GM12891 (cell line): ENCODE measurements around the gene USP22.
A peak's percentile ranks its signal among the peaks of the same experiment; 100 is the strongest.
"Not testable (repeated sequence)": the region's sequence is repeated elsewhere in the genome, so short reads cannot be mapped to it uniquely, and the experiment has no call there.

Source experiments
- DNase-seq: peaks from one replicate; pipeline ENCODE4 v3.0.0; 2011; ENCODE audit warnings: low spot score; ENCODE audit not compliant: insufficient read length
- FAIRE-seq: peaks from 2 replicates; lab custom pipeline; 2011; peaks lifted over from hg19 to GRCh38; lab: Jason Lieb, UNC
- PAX5 ChIP-seq: IDR thresholded peaks from 2 replicates; pipeline ENCODE4 v1.6.1; 2011; ENCODE audit warnings: low read length, moderate library complexity, mild to moderate bottlenecking; ENCODE audit not compliant: insufficient read depth, severe bottlenecking
- POLR2A ChIP-seq: IDR thresholded peaks from 2 replicates; pipeline ENCODE4 v1.6.1; 2011; ENCODE audit warnings: low read depth, low read length, control low read depth
- POLR2AphosphoS5 ChIP-seq: IDR thresholded peaks from 2 replicates; pipeline ENCODE4 v1.6.1; 2011; ENCODE audit warnings: low read depth, low read length, control low read depth
- POU2F2 ChIP-seq: IDR thresholded peaks from 2 replicates; pipeline ENCODE4 v1.6.1; 2011; ENCODE audit warnings: low read depth, mild to moderate bottlenecking, control low read depth, low read length, moderate library complexity
- SPI1 ChIP-seq: IDR thresholded peaks from 2 replicates; pipeline ENCODE4 v1.6.1; 2011; ENCODE audit warnings: low read depth, low read length, control low read depth
- TAF1 ChIP-seq: IDR thresholded peaks from 2 replicates; pipeline ENCODE4 v1.6.1; 2011; ENCODE audit warnings: low read depth, low read length, control low read depth

The USP22 gene

DNA sequence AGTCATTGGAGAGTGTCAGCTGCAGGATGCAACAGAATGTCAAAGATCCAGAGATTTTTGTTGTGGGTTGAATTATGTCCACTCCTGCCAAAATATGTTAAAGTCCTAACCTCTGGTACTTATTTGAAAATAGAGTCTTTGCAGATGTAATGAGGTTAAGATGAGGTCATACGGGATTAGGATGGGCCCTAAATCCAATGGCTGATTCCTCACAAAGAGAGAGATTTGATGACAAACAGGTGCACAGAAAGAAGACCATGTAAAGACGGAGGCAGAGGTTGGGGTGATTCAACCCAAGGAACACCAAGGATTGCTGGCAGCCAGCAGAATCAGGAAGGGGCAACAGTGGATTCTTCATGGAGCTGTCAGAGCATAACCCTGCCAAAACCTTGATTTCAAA, 34.5 kb upstream of the USP22 start:
- no peak for DNase-seq
- TF ChIP-seq POLR2A (no peak), TAF1 (no peak)
- FAIRE-seq: no peak

DNA sequence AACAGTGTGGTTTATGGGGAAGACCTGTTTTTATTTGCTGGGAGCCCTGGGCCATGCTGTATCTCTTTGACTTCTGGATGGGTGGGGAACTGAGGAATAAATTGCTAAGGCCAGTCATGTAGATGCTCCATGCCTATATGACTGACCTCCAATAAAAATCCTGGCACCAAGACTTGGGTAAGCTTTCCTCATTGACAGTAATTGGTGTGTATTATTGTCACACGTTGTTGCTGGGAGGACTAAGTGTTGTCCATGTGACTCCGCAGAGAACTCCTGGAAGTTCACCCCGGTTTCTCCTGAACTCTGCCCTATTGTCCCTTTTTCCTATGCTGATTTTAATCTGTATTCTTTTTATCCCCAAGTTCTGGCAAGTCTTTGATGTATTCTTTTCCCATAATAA, 33.4 kb upstream of the USP22 start:
- FAIRE-seq: no peak
- no peak for DNase-seq
- TF ChIP-seq POLR2AphosphoS5: no peak
- no peak for TF ChIP-seq PAX5
- TF ChIP-seq SPI1: no peak
- no peak for TF ChIP-seq POLR2A
- TF ChIP-seq TAF1: no peak

DNA sequence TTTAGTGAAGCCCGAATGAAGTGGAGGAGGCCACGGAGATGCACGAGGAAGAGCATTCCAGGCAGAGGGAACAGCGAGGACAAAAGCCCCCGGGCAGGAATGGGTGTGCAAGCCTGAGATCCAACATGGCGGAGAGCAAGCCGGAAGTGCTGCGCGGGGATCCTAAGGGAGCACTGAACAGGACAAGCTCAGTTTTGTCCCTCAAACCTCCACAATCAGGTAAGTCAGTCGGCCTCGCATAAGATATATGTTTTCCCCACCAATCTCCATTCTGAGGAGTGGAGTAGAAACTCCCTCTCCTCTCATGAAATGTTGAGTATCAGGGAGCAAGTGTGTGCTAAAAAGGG, 32.9 kb upstream of the USP22 start:
- FAIRE-seq (no peak), DNase-seq (no peak)
- no peak for TF ChIP-seq POU2F2

DNA sequence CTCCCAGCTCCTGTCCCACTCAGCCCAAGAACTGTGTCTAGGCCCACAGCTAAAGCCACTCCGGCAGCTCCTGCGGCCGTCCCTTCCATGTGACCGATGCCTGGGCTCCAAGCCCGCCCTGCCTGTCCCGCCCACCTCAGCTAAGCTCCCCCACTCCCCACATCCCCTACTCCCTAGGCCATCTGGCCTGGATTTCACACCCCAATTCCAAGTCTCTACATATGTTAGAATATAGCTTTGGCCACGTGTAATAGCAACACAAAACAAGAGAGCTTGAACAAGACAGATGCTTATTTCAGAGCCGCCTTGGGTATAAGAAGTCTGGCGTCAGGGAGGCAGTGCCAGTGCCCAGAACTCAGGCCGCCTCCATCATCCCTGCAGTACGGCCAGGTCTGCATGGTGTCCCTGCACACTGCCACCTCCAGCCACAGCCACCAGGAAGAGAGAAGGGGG, 30.0 kb upstream of the USP22 start:
- FAIRE-seq (no peak), DNase-seq (no peak)
- no peak for TF ChIP-seq PAX5
- TF ChIP-seq POU2F2: no peak
- no peak for TF ChIP-seq POLR2A

DNA sequence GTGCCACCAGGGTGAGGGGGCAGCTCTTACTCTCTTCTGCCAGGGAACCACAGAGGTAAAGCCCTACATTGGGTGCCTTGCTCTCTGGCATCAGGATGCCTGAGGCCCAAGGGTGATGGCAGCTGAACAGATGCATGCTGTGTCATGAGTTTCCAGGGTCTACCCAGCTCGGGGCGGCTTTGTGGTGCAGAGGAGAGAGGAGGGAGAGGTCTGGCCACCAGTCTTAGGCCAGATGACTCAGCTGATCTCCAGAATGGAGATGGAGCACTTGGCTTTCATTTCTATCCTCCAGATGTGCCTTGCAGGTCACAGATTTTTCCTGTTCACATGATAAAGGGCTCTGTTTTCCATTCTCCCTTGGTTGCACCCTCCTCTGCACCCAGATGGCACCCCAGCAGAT, 23.6 kb upstream of the USP22 start:
- no peak for DNase-seq
- FAIRE-seq: no peak
- TF ChIP-seq TAF1 (no peak), PAX5 (no peak), POU2F2 (no peak), SPI1 (no peak)

DNA sequence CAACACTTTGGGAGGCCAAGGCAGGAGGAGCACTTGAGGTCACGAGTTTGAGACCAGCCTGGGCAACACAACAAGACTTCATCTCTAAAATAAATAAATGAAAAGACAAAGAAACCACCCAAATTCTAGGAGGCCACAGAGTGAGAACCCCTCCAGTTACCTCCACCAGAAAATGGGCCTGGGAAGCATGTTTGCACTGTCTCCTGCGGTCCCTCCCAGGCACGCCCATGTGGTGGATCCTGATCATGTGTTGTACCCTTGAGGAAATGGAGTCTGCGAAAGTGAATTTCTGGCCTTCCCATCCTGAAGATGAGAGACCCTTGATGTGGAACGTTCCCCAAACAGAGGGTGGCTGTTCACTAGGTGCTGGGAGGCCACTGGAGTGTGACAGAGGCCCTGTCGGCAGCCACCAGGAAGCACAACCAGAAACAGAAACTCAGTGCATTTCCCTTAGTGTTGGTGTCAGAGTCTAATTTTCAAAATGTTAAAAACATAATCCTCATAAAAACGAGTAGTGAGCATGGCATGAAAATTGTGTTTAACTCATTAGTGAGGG, 19.2 kb upstream of the USP22 start:
- DNase-seq (peak; percentile 53), FAIRE-seq (peak; percentile 87)
- TF ChIP-seq POLR2AphosphoS5 (no peak), POU2F2 (no peak), SPI1 (no peak), PAX5 (peak; percentile 90)

DNA sequence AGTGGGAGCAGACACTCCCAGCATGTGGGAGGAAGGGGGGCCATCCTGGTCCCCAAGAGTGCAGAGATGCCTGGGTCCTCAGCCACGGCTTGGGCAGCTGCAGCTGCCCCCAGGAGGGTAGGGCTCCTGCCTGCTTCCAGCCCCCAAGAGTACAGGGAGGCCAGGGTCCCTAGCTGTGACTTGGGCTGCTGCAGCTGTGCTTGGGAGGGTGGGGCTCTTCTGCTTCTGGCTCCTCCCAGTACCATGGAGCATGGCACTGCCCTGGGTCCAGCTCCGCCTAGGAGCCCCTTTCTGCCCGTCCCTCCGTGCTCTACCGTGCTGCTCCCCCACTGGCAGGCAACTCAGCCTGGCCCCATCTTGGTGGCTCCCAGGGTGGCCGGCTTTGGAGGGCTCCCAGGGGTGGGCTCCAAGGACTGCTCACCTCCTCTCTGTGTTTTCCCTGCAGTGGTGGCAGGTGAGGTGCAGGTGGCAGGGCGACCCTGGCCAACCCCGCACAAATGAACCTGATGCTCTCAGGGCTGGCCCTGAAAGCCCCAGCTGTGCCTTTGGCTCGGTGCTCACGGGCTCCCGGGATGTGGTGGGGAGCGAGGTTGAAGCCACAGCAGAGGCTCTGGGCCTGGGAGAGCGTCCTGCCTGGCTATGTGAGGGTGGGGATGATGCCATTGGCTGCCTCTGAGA, 18.5 kb upstream of the USP22 start:
- DNase-seq (no peak), FAIRE-seq (peak; percentile 43)
- no peak for TF ChIP-seq POLR2A
- TF ChIP-seq PAX5: no peak
- TF ChIP-seq SPI1: no peak
- TF ChIP-seq TAF1: no peak
- no peak for TF ChIP-seq POLR2AphosphoS5
- TF ChIP-seq POU2F2: no peak

DNA sequence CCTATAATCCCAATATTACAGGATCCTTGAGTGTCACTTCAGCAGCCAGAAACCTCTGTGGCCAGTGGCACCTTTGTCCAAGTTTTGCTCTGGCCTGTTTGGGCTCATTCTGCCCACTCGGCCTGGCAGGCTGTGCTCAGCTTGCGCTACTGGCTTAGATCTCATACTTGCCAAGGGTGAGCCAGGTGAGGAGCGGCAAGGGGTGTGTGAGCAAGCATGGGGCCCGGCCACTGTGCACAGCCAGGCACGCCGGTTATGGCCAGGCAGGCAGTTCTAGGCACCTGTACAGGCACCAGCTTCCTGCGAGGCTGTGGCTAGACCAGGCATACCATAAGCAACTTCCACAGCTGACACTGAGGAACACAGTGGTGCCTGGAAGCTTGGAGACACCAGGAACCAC, 16.9 kb upstream of the USP22 start:
- TF ChIP-seq POU2F2 (no peak), SPI1 (no peak), POLR2AphosphoS5 (no peak), POLR2A (no peak), PAX5 (no peak), TAF1 (no peak)
- FAIRE-seq: no peak
- no peak for DNase-seq

DNA sequence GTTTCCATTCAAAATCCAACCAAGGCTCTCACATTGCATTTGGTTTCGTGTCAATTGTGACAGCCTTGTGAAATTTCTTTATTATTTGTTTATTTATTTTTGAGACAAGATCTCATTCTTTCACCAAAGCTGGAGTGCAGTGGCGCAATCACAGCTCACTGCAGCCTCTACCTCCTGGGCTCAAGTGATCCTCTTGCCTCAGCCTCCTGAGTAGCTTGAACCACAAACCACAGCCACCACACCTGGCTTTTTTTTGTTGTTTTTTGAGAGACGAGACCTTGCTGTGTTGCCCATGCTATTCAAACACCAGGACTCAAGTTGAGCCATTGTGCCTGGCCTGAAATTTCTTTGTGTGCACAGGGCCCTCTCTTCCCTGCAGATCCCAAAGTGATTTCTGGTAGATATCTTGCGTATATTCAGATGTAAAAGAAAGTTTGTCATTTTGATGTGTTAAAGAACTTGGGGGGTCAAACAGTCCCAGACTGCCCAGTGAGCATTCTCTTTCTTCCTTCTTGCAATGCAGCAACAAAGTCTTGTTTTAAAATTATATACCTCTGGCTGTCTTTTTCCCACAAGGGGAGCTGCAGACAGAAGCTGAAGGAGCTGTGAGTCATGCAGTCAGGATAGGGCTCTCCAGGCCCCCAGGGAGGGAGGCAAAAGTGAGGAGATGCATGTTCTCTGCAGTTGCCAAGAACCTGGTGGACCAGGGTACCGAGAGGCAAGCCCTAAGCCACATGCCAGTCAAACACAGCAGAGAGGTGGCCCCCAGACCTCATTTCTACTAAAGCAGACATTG, 15.5 kb upstream of the USP22 start:
- no peak for FAIRE-seq
- TF ChIP-seq SPI1: no peak
- TF ChIP-seq TAF1: no peak
- TF ChIP-seq POLR2A: no peak
- no peak for DNase-seq

DNA sequence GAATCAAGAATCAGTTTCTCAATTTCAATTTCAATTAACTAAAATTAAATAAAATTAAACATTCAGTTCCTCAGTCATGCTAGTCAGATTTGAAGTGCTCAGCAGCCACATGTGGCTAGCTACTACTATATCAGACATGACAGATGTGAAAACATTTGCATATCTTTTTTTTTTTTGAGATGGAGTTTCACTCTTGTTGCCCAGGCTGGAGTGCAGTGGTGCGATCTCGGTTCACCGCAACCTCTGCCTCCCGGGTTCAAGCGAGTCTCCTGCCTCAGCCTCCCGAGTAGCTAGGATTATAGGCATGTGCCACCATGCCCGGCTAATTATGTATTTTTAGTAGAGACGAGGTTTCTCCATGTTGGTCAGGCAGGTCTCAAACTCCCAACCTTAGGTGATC, 10.2 kb upstream of the USP22 start:
- not testable (repeated sequence) for DNase-seq
- FAIRE-seq: peak; percentile 40
- peak; percentile 55; the same call in 1 of the 2 replicates for TF ChIP-seq POU2F2

DNA sequence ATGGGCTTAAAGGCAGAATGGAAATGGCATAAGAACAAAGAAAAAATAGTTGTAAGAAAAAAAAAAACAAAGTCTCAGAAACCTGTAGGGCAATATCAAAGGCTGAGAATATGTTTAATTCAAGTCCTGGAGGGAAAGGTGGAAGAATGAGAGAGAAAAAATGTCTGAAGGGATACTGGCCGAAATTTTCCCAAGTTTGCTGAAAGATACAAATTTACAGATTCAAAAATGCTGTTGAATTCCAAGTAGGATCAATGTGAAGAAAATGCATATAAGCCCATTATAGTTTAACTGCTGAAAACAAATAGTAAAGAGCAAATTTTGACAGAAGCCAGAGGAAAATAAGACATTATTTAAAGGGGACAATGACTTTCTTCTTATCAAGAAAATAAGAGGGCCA, 6.6 kb upstream of the USP22 start:
- FAIRE-seq (no peak), DNase-seq (no peak)
- TF ChIP-seq SPI1 (no peak), PAX5 (no peak), POLR2AphosphoS5 (no peak), POU2F2 (no peak), TAF1 (no peak), POLR2A (no peak)
